Caco-2 (cell line): ENCODE results near the gene CERS6. TPM values are rescaled to one million over a fixed set of nuclear protein-coding genes. Genes with fewer than 3 reads are reported as not detected.

Experiments used
- BruUV-seq: library from RNA; stranded (reverse); fragments of 400-500 nt; replicated peaks from 2 replicates; lab custom pipeline; 2021; lab: Mats Ljungman, UMichigan
- CTCF ChIA-PET: fragments of 300-600 bp; sonication (Branson Sonifier 250); formaldehyde crosslinking; loops from one replicate; lab custom pipeline; 2022; ENCODE audit warnings: antibody characterized with exemption; lab: Charles Lee
- POLR2A ChIA-PET: fragments of 300-600 bp; sonication (Branson Sonifier 250); formaldehyde crosslinking; loops from one replicate; lab custom pipeline; 2022; ENCODE audit warnings: antibody characterized with exemption; lab: Charles Lee
- DNase-seq, 2 experiments: peaks; one replicate each; pipeline versions ENCODE4 v3.0.0 to v3.0.0-alpha.2; 2020 to 2022
- H3K27me3 ChIP-seq: replicated peaks from 2 replicates; pipeline ENCODE4 v1.6.0; 2011; ENCODE audit warnings: low read length; ENCODE audit not compliant: control insufficient read depth, insufficient read depth
- H3K36me3 ChIP-seq: 2 replicates; pipeline ENCODE4 v1.5.1; 2011; ENCODE audit warnings: low read length; ENCODE audit not compliant: control insufficient read depth, insufficient read depth
- H3K4me1 ChIP-seq: fragments of 250-450 bp; sonication (Bioruptor Pico); 2 replicates; pipeline ENCODE4 v1.5.1; 2020; ENCODE audit warnings: mild to moderate bottlenecking
- H3K4me3 ChIP-seq: 2 replicates; pipeline ENCODE4 v1.5.1; 2011; ENCODE audit warnings: low read depth, mild to moderate bottlenecking, control low read depth, low read length
- H3K9me3 ChIP-seq: fragments of 250-450 bp; sonication (Bioruptor Pico); 2 replicates; pipeline ENCODE4 v1.5.1; 2020; ENCODE audit warnings: mild to moderate bottlenecking, moderate library complexity
- H3K27ac Mint-ChIP-seq: one replicate; pipeline ENCODE4 v1.8.0; 2022; ENCODE audit warnings: mixed read lengths; ENCODE audit not compliant: unreplicated experiment
- H3K27me3 Mint-ChIP-seq: one replicate; pipeline ENCODE4 v1.8.0; 2022; ENCODE audit warnings: mixed read lengths; ENCODE audit not compliant: insufficient read depth, unreplicated experiment
- H3K36me3 Mint-ChIP-seq: one replicate; pipeline ENCODE4 v1.8.0; 2022; ENCODE audit warnings: mild to moderate bottlenecking, mixed read lengths; ENCODE audit not compliant: insufficient read depth, unreplicated experiment
- H3K4me1 Mint-ChIP-seq: one replicate; pipeline ENCODE4 v1.8.0; 2022; ENCODE audit warnings: low read depth, mixed read lengths; ENCODE audit not compliant: unreplicated experiment
- H3K4me3 Mint-ChIP-seq: one replicate; pipeline ENCODE4 v1.8.0; 2022; ENCODE audit warnings: mild to moderate bottlenecking, moderate library complexity, mixed read lengths; ENCODE audit not compliant: unreplicated experiment
- H3K9me3 Mint-ChIP-seq: one replicate; pipeline ENCODE4 v1.8.0; 2022; ENCODE audit warnings: mixed read lengths; ENCODE audit not compliant: unreplicated experiment
- CTCF ChIP-seq, 2 experiments: fragments of 200-600 bp in 1 of 2; IDR thresholded peaks; 1 replicate in 1 of 2; 2 replicates in 1 of 2; pipeline versions ENCODE4 v1.5.1 to v1.8.0; 2011 to 2022; ENCODE audit warnings: antibody characterized with exemption in 1 of 2, control low read depth in 1 of 2, inconsistent platforms in 1 of 2, low read depth in 1 of 2, low read length in 1 of 2, mild to moderate bottlenecking in 1 of 2, moderate library complexity in 1 of 2; ENCODE audit not compliant: insufficient read depth in 1 of 2, severe bottlenecking in 1 of 2, unreplicated experiment in 1 of 2
- intact Hi-C: fragments of 100-400 bp; cut with micrococcal nuclease; formaldehyde crosslinking; loops from one replicate; pipeline ENCODE4 v1.10.0; 2022; ENCODE audit not compliant: unreplicated experiment
- total RNA-seq: library from RNA; stranded (reverse); gene quantifications from 2 replicates; pipeline ENCODE4 v1.2.3, GENCODE V29; 2022

Gene CERS6
- total RNA-seq, 1 experiment from 2014 or later: 32.7 TPM

GRCh38 chr2:168528469-168528868, 72.4 kb downstream of the CERS6 start:
- no peaks in the 10 kb centered on the region; the same call in 1 of the 2 replicates for H3K36me3 ChIP-seq
- H3K9me3 ChIP-seq: no peaks in the 10 kb centered on the region
- Mint-ChIP-seq H3K27me3 (no peaks in the 10 kb centered on the region), H3K9me3 (no peaks in the 10 kb centered on the region), H3K4me1 (peaks cover 34% of the 10 kb centered on the region), H3K36me3 (no peaks in the 10 kb centered on the region), H3K4me3 (no peak overlapping the region), H3K27ac (no peak overlapping the region)
- H3K4me1 ChIP-seq: peaks cover 16% of the 10 kb centered on the region; the same call in 1 of the 2 replicates
- no peak for TF ChIP-seq CTCF (IDR thresholded peaks at IDR 0.05; ENCODE audit: insufficient read depth in 1 of 2, low read depth in 1 of 2, low read length in 1 of 2, severe bottlenecking in 1 of 2, unreplicated experiment in 1 of 2)
- DNase-seq: no peak
- CTCF ChIA-PET: no interaction called here
- intact Hi-C loops: no loop called here
- POLR2A ChIA-PET: no interaction called here
- no peaks in the 10 kb centered on the region for H3K27me3 ChIP-seq
- BruUV-seq: no TSS peak
- H3K4me3 ChIP-seq: no peak overlapping the region

- Histone ChIP-seq H3K27me3 (no peaks in the 10 kb centered on the region), H3K4me3 (no peak overlapping the region), H3K4me1 (peaks cover 12% of the 10 kb centered on the region; the same call in 1 of the 2 replicates), H3K9me3 (no peaks in the 10 kb centered on the region), H3K36me3 (no peaks in the 10 kb centered on the region; the same call in 1 of the 2 replicates)
- H3K4me1 Mint-ChIP-seq: peaks cover 35% of the 10 kb centered on the region
- H3K27me3 Mint-ChIP-seq: no peaks in the 10 kb centered on the region
- H3K9me3 Mint-ChIP-seq: no peaks in the 10 kb centered on the region
- no TSS peak for BruUV-seq
- H3K4me3 Mint-ChIP-seq: no peak overlapping the region
- intact Hi-C loops: no loop called here
- peaks cover 5% of the 10 kb centered on the region for H3K36me3 Mint-ChIP-seq
- ChIA-PET POLR2A (no interaction called here), CTCF (no interaction called here)
- no peak for DNase-seq
- H3K27ac Mint-ChIP-seq: no peak overlapping the region
- no peak for TF ChIP-seq CTCF (IDR thresholded peaks at IDR 0.05; ENCODE audit: insufficient read depth in 1 of 2, low read depth in 1 of 2, low read length in 1 of 2, severe bottlenecking in 1 of 2, unreplicated experiment in 1 of 2)
Measured at GRCh38 chr2:168529054-168529833, 73.2 kb downstream of the CERS6 start.

GRCh38 chr2:168529900-168530561, 74.0 kb downstream of the CERS6 start:
- no peak overlapping the region for H3K4me3 Mint-ChIP-seq

More at GRCh38 chr2:168529900-168530561, 74.0 kb downstream of the CERS6 start:
- H3K27ac Mint-ChIP-seq: no peak overlapping the region
- ChIA-PET CTCF (no interaction called here), POLR2A (no interaction called here)
- H3K36me3 ChIP-seq: no peaks in the 10 kb centered on the region; the same call in 1 of the 2 replicates
- H3K4me1 ChIP-seq: peaks cover 9% of the 10 kb centered on the region; the same call in 1 of the 2 replicates
- no peaks in the 10 kb centered on the region for H3K27me3 Mint-ChIP-seq
- no peak overlapping the region for H3K4me3 ChIP-seq
- H3K4me1 Mint-ChIP-seq: peaks cover 32% of the 10 kb centered on the region
- no peaks in the 10 kb centered on the region for H3K27me3 ChIP-seq
- intact Hi-C loops: no loop called here
- DNase-seq: no peak
- no peaks in the 10 kb centered on the region for H3K9me3 ChIP-seq
- peaks cover 10% of the 10 kb centered on the region for H3K36me3 Mint-ChIP-seq
- BruUV-seq: no TSS peak
- no peak for TF ChIP-seq CTCF (IDR thresholded peaks at IDR 0.05; ENCODE audit: insufficient read depth in 1 of 2, low read depth in 1 of 2, low read length in 1 of 2, severe bottlenecking in 1 of 2, unreplicated experiment in 1 of 2)
- no peaks in the 10 kb centered on the region for H3K9me3 Mint-ChIP-seq
